GM18861 (cell line): ENCODE results near the gene BPIFB2.
A peak's percentile ranks its signal among the peaks of the same experiment; 100 is the strongest.
"Not testable (repeated sequence)": the region's sequence is repeated elsewhere in the genome, so short reads cannot be mapped to it uniquely, and the experiment has no call there.

ENCODE experiments used
- ATAC-seq: cut with Tn5 transposase; IDR thresholded peaks from one replicate; pipeline ENCODE4 v1.9.1; 2021; ENCODE audit not compliant: unreplicated experiment

The BPIFB2 gene

DNA sequence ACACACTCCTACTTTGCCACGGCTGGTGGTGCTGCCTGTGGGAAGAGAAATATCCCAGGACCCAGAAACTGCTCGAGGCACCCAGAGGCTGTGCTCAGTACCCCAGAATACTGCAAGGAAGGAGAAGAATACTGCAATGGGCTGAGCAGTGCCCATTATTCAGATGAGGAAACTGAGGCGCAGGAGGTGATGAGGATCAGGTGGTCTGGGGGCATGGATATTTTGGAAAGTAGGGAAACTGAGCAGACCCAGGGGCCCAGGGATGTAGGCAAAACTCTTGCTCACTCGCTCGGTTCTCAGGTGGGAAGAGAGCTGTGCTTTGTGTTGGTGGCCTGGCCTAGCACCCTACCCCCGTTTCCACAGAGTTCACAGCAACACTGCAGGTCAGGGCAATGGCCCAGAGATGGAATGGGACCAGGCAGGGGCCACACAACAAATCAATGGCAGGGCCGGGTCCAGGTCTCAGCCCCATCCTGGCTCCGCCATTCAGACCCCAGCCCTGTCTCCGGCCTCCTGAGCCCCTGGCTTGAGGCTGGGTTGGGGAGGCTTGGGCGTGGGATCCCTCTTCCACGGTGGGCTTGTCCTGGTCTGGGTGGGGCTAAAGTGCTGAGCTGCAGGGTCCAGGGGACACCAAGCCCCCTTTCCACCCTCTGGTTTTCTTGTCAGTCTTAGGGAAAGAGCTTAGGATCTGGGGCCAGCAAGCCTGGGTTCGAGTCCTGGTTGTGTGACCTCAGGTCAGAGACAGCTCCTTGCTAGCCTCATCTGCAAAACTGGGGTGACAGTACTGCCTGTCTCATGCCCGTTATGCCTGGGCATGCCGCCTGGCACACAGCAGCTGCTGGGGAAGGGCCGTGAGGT lies 37.2 kb upstream of the BPIFB2 start:
- no peak for ATAC-seq

DNA sequence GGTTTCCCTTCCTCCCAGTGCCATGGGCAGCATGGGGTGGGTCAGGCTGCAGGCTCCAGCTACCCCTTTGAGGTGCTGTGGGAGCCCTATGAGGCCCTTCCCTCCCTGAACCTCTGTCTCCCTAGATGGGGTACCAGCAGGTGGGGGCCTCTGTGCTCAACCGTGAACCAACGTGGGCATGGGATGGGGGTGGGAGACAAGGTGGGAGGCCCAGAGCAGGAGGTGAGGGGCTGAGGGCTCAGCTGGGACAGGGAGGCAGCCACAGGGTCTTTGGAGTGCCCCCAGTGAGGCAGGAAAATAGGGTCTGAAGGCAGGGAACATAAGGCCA lies 36.6 kb upstream of the BPIFB2 start:
- no peak for ATAC-seq

DNA sequence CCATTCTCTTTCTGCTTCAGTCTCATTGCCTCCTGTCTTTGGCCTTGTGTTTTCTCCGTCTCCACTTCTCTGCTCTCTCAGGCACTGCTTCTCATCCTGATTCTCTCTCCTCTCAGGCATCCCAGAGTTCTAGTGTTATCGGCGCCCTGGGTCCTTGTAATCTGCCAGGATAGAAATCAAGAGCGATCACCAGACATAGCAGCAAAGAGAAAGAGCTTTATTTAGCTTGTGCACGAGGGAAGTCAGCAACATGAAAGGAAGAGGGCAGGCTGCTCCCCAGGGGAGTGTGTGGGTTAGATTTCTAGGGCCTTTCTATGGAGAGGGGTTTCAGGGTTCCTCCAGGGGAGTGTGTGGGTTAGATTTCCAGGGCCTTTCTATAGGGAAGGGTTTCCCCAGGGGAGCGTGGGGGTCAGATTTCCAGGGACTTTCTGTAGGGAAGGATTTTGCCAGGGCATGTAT lies 35.8 kb upstream of the BPIFB2 start:
- peak; percentile 2 for ATAC-seq

DNA sequence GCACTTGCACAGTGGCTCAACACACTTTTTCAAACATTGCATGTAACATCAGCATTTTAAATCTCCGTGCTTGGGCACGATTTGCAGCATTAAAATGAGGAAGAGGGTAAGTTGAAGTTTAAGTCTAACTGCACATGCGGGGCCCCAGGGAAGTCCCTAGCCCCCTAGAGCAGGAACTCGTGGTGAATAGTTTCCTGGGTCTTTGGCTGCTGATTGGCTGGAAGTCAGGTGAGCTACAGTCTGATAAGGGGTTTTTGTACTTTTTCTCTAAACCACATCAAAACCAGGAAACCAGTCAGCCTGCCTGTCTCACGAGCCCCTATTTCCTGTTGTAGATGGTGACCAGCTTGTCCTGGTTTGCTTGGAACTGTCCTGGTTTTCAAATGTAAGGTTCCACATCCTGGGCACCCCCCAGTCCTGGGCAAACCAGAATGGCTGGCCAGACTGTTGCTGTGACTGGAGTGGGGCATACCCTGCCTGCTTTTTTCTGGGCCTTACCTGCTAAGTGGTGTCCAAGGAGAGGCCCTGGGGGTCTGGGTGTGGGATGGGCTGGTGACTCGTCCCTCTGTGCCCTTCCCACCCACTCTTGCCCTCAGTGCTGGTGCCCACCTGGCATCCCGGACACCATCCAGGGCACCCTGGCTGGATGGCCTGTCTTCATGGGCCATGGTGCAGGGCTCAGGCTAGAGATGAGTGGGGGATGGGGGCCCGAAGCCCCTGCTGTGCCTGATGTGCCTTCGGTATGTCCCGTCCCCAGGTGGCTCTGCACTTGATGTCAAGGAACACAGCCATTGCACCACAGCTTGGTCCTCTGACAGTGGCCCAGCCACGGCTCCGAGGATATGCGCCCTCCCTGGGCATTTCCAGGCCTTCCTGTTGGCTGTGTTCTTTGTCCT lies 35.1 kb upstream of the BPIFB2 start:
- peak; percentile 89 for ATAC-seq

DNA sequence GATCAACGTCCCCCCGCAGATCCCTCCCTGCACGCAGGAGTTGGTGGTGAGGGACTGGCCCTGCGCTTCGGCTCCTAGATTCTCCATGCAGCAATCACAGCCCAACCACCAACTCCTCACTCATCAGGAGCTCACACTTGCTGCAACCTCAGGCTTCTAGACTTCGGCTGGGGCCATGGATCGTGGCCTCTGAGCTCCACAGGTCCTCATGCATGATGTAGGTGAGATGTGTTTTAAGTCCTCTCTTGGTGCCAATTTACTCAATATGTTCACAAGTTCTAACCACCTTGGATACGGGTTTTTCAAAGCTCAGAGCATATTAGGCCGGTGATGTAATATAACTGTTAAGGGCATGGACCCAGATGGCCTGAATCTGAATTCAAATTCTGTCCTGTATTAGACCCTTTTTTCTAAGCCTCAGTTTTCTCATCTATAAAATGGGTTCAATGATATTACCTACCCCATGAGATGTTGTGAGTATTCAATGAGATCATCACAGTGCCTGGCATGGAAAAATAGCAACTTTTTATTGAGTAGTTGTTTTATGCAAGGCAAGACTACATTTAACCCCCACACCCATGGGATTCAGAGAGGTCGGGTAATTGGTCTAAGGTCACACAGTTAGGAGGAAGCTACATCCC lies 34.3 kb upstream of the BPIFB2 start:
- no peak for ATAC-seq

DNA sequence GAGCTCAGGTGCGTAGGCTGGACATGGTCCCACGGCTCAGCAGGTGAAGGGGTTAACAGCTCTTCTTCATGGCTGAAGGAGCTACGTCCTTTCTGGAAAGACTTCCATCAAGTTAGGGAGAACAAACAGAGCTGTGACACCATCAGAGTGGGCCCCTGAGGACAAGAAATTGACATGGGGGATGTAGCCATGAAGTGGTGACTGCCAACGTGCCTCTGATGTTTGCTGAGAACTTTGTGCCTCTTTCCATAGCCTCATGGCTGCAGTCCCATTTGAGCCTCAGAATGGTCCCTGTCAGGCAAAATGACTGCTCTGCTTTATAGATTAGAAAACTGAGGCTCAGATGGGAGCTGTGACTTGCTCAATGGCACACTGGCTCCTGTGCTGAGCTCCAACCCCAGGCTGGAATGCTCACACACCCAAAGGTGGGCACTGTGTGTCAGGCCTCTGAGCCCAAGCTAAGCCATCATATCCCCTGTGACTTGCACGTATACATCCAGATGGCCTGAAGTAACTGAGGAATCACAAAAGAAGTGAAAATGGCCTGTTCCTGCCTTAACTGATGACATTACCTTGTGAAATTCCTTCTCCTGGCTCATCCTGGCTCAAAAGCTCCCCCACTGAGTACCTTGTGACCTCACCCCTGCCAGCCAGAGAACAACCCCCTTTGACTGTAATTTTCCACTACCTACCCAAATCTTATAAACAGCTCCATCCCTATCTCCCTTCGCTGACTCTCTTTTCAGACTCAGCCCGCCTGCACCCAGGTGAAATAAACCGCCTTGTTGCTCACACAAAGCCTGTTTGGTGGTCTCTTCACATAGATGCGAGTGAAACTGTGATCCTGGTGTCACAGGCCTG lies 33.1 kb upstream of the BPIFB2 start:
- ATAC-seq: not testable (repeated sequence)

DNA sequence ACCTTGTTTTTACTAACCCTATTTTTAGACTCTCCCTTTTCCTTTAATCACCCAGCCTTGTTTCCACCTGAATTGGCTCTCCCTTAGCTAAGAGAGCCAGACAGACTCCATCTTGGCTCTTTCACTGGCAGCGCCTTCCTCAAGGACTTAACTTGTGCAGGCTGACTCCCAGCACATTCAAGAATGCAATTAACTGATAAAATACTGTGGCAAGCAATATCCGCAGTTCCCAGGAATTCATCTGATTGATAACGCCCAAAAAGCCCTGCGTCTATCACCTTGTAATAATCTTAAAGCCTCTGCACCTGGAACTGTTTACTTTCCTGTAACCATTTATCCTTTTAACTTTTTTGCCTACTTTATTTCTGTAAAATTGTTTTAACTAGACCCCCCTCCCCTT lies 32.4 kb upstream of the BPIFB2 start:
- not testable (repeated sequence) for ATAC-seq

DNA sequence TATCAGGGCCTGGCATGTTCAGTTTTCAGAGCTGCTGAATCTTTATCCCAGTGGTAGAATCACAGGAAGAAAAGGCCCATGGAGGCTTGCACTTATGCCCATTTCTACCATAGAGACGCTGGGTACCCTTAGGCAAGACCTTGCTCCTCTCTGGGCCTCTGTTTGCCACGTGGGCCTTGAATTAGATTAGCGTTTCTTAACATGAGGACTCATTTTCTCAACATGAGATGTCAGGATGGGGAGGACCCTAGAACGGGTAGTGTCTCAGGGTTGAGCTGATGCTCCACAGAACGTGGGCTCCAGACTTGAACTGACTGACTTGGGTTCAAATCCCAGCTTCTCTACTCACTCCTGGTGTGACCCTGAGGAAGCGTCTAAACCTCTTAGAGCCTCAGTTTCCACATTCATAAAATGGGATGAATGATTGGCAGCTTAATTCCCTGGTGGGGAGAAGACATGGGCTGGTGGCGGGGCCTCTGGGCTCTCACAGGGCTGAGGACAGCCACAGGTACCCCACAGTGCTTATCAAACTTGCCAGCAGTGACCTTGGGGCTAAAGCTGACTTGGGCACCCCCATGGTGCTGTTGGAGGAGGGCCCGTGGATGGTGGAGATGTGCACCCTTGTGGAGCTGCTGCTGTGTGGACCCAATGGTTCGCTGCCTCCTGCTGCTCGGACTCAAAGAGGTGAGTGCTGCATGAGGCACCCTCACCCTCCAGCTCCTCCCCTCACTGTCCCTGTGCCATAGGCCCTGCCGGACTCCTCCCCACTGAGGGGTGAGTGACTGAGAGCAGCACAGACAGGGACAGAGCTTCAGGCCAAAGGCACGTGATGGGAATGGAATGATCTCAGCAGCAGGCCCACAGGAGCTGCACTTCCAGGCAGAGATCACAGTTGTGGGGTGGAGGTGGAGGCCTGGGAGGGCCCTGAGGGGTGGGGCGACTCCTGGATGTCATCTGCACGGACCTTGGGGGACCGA lies 31.5 kb upstream of the BPIFB2 start:
- no peak for ATAC-seq

DNA sequence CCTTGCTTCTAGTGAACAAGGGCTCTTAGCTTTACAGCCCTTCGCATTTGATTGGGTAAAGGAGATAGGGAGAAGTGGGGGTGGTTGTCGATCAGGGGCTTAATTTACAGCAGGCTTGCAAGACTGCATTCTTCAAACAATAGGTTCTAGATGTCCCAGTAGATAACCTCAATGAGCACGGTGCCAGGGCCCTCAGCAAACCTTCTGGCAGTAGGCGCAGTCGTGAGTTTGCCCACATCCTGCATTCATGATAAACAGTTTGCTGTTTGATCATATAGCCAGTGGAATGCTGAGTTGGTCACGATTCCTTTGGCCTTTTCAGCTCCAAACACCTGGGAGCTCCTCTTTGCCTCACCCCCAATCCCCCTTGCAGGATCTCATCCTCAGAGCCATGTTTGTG lies 30.8 kb upstream of the BPIFB2 start:
- ATAC-seq: no peak

DNA sequence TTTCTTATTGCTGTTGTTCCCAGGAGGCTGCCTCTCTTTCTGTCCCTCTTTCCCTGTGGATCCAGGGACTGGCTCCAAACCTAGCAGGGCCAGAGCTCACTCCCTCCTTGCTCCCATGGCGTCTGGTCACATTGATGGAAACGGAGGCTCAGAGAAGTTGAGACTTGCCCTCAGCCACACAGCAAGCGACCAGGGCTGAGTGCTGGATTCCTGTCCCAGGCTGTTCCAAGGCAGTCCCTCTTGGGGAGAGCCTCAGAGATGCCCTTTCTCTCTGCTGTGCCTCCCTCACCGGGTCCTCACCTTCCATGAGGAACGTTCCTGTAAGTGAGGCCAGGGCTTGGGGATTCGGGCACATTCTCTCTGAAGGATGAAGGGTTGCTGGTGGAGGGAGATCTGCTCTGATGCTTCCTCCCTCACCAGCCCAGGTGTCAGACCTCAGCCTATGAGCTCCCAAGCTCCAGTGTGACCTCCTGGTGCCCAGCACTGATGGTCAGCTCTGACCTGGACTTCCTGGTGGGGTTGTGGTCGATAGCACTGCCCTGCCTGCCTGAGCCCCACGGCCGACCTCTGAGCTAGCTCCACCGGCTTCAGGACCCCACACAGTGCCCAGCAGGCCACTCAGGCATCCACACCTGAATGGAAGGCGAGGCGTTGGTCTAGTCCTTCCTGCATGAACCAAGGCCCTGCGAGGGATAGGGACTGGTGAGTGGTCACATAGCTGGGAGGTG lies 30.1 kb upstream of the BPIFB2 start:
- no peak for ATAC-seq

DNA sequence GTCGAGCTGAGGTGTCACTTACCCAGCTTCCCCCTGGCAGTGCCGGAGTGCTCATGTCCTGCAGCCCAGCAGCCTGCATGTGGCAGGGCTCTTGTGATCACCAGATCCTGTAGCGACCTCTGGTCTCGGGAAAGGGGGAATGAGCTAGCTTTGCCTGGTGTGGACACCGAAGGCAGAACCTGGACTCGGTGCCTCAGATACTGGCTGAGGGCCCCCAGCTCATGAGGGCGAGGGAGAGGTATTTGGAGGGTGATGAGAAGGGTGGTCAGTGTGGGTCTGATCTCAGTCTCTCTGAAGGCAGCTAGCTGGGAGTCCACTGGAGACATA lies 29.5 kb upstream of the BPIFB2 start:
- no peak for ATAC-seq

DNA sequence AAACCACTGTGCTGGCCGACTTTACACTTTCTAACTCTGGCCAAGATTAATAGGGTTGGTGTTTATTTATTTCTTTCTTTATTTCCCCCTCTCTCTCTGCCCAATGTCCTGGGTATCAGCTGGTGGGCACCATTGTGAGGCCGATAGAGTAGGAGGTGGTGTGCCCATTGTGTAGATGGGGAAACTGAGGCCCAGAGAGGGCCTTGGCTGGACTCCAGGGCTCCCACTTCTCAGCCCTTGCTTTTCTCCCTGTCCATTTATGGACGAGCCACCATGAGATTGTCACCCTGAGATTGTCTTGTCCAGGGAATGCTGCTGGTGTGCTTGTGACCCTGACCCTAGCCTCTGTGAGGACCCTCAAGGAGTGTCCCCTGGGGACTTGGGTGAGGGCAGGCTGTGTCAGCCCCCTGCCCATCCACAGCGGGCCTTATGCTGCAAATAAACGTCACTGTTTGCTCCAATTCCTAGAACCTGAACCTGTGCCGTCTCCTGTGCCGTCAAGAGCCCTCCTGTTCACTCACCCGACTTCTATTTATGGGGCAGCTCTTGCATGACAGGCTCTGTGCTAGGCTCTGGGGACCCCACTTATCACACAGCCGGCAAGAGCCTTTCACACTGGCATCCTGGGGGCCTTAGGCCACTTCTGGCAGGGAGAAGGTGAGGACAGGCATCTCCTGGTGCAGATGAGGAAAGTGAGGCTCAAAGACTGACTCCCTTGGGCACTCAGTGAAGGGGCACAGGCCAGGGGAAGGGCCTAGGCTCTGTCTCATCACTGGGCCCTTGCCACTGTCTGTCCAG lies 28.1 kb upstream of the BPIFB2 start:
- ATAC-seq: no peak

DNA sequence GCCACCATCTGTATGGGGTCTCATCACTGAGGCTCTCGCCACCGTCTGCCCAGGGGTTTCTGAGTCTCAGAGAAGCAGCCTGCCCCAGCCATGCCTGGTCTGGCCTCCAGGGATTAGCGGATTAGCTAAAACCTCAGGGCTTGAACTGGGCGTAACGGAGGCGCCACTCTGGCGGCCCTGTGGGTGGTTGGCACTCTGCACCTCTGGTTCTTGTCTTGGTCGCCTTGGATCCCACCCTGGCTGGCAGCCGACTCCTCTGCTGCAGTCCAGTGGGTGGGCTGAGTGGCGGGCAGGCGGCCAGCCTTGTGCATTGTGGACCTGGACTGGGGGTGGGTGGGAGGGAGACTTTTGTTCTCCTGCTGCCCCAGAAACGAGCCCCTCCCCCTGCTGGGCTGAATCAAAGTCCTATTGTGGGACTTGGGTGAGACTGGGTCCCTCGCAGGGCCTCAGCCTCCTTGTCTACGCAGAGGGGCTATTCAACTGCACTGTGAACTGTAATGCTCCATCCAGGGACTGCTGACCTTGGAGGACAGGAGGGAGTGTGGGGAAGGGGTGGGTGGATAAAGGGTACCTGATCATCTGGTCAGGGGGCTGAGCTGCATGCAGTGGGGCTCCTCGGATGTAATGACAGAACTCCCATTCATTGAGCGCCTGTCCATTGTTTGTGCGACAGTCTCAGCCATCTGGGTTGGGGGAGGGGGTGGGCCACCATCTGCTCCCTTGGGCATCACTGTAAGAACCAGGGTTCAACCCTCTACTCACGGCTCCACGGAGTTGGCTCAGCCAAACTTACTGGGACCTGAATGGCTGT lies 27.2 kb upstream of the BPIFB2 start:
- no peak for ATAC-seq

DNA sequence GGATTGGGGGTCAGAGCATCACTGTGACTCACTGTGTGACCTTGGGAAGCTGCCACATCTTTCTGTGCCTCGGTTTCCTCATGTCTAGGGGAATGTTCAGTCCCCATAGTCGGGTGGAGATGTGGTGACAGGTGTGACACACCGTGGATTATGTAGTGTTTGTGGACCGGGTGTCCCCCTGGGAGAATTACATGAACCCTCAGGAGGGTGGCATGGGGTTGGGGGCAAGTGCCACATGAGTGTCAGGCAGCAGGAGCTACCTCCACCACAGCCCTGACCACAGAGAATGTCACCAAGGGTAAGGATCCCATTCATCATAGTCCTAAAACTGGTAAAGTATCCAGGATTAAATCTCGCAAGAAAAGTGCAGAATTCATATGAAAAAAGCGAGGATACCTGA lies 26.5 kb upstream of the BPIFB2 start:
- ATAC-seq: no peak

DNA sequence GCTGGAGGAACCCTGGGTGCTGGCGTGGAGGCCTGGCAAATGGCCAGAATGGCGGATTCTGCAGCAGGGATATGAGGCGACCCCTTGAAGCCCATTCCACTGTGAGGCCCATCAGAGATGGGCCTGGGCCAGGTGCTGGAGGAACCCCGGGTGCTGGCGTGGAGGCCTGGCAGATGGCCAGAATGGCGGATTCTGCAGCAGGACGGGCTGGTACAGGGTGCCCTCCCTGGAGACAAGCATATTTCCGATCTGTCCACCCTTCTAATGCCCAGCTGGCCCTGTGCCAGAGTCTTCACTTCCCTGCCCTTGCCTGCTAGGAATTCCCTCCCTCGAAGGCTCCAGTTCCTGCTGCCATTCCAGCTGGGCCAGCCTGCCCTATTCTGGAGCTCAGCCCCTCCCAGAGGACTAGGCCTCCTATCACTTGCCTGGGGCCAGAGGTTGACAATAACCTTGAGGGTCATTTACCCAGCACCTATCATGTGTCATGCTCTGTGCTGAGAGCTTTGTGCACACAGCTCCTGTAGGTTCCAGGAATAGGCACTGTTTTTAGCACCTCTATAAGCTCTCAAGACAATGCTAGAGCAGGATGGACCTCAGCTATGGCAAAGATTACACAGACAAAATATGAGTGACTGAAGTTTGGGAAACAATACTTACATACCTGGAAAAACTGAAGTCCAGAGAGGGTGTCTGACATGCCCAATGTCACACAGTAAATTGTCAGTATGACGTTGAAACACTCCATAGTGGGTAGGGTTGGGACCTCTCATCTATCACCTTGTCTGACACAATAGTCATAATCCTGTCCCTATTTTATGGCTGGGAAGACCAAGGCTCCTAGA lies 24.7 kb upstream of the BPIFB2 start:
- ATAC-seq: no peak

DNA sequence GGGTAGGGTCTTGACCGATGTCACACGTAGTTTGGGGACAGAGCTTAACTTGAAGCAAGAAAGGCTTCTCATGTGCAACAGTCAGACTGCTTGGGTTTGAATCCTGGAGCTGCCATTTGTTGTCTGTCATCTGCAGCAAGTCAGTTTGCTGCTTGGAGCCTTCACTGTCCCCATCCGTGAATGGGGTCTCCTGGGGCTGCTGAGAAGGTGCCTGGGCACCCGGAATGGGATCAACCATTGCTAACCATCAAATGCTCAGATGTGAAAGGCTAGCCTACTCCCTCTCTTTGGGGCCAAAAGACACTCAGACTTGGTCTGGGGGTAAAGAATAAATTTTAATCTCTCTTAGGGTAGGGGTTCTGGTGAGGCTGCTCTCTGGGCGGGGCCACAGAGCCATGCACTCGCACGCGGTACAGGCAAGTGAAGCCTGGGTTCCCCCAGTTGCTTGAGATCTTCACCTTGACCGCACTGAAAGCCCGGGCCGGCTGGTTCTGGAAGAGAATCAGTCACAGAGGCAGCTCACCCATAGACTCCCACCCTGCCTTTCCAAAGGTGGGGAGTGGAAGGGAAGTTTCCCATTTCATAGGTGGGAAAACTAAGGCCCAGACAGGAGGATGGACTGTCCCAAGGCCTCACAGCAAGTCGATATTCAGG lies 23.9 kb upstream of the BPIFB2 start:
- ATAC-seq: no peak
